ENCODE results near the gene OR5AC2.

OR5AC2 gene

GRCh38 chr3:98056035-98056434 is 30.9 kb upstream of the OR5AC2 start:
- DNase-seq (ENCODE audit: low spot score): no peak
- H3K4me3 ChIP-seq: no peak overlapping the region
- no peak overlapping the region for H3K27ac ChIP-seq
- TF ChIP-seq, protein P1, sequence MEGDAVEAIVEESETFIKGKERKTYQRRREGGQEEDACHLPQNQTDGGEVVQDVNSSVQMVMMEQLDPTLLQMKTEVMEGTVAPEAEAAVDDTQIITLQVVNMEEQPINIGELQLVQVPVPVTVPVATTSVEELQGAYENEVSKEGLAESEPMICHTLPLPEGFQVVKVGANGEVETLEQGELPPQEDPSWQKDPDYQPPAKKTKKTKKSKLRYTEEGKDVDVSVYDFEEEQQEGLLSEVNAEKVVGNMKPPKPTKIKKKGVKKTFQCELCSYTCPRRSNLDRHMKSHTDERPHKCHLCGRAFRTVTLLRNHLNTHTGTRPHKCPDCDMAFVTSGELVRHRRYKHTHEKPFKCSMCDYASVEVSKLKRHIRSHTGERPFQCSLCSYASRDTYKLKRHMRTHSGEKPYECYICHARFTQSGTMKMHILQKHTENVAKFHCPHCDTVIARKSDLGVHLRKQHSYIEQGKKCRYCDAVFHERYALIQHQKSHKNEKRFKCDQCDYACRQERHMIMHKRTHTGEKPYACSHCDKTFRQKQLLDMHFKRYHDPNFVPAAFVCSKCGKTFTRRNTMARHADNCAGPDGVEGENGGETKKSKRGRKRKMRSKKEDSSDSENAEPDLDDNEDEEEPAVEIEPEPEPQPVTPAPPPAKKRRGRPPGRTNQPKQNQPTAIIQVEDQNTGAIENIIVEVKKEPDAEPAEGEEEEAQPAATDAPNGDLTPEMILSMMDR (IDR thresholded peaks at IDR 0.05): no peak

- Histone ChIP-seq H3K27ac (no peak overlapping the region), H3K4me3 (no peak overlapping the region)
- TF ChIP-seq, protein P1 (IDR thresholded peaks at IDR 0.05): no peak
- no peak for DNase-seq (ENCODE audit: low spot score)
Observed at GRCh38 chr3:98057631-98058030, 29.3 kb upstream of the OR5AC2 start.

DNA sequence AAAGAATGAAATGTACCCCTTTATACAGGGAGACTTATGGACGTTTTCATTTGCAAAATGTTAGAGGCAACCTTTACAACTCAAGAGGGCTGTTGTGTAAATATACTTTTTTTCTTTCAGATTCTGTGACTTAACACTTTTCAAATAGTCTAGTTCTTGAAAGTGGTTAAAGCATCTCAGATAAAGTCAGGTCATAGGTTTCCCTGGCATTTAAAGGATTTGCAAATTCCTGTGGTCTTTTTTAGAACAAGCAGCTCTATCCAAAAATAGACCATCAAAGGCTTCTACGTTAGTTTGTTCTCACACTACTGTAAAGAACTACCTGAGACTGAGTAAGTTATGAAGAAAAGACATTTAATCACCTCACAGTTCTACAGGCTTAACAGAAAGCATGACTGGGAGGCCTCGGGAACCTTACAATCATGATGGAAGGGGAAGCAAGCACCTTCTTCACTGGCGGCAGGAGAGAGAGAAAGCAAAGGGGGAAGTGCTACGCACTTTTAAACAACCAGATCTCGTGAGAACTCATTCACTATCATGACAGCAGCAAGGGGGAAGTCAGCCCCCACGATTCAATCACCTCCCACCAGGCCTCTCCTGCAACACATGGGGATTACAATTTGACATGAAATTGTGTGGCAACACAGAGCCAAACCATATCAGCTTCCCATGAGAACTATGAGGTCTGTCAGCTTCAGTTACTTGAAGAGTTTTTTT is 28.6 kb upstream of the OR5AC2 start:
- no peak for DNase-seq (ENCODE audit: low spot score)
- H3K4me3 ChIP-seq: no peak overlapping the region
- TF ChIP-seq, protein P1 (IDR thresholded peaks at IDR 0.05): no peak
- no peak overlapping the region for H3K27ac ChIP-seq

DNA sequence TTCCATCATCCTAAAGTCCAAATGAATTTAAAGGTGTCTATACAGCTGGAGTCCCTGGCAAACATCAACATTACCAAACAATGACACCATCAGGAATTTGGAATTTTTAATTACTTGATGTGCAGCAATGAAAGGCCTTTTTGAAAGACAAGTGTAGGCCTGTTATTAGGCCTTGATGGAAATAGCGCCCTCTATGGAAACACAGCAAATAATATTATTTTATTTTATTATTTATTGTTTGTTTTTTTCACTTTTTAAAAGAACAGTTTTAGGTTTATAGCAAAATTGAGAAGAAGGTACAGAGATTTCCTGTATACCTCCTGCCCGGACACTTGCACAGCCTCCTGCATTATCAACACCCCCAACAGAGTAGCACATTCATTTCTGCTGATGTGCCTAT is 18.1 kb upstream of the OR5AC2 start:
- no peak overlapping the region for H3K4me3 ChIP-seq
- no peak overlapping the region for H3K27ac ChIP-seq
- TF ChIP-seq, protein P1 (IDR thresholded peaks at IDR 0.05): no peak
- no peak for DNase-seq (ENCODE audit: low spot score)

DNA sequence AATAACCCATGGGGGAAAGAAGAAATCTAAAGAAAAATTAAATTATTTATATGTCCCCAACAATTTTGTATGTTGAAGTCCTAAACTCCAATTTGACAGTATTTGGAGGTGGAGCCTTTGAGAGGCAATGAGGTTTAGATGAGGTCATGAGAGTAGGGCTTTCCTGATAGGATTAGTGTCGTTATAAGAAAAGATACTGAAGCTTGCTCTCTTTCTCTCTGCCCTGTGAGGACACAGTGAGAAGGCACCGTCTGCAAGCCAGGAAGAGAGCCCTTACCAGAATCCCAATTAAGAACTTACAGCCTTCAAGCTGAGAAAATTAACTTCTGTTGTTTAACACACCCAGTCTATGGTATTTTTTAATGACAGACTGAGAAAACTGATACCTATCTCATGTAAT is 16.1 kb upstream of the OR5AC2 start:
- no peak for DNase-seq (ENCODE audit: low spot score)
- TF ChIP-seq, protein P1 (IDR thresholded peaks at IDR 0.05): no peak
- Histone ChIP-seq H3K4me3 (no peak overlapping the region), H3K27ac (no peak overlapping the region)

GRCh38 chr3:98073486-98073885 is 13.5 kb upstream of the OR5AC2 start:
- TF ChIP-seq, protein P1 (IDR thresholded peaks at IDR 0.05): no peak
- no peak for DNase-seq (ENCODE audit: low spot score)
- H3K4me3 ChIP-seq: no peak overlapping the region
- no peak overlapping the region for H3K27ac ChIP-seq

DNA sequence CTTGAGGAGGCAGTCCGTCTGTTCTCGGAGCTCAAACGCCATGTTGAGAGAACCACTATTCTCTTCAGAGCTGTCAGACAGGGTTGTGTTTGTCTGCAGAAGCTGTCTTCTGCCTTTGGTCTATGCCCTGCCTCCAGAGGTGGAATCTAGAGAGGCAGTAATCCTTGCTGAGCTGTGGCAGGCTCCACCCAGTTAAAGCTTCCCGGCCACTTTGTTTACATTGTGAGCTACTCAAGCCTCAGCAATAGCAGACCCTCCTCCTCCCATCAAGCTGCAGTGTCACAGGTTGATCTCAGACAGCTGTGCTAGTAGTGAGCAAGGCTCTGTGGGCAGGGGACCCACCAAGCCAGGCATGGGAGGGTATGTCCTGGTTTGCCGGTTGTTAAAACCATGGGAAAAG is 8.9 kb downstream of the OR5AC2 start:
- Histone ChIP-seq H3K4me3 (no peak overlapping the region), H3K27ac (no peak overlapping the region)
- no peak for DNase-seq (ENCODE audit: low spot score)
- TF ChIP-seq, protein P1 (IDR thresholded peaks at IDR 0.05): no peak

Measured in coronary artery (tissue), 2 donors.